ENCODE data around the gene AHCYL2.

Gene AHCYL2

DNA sequence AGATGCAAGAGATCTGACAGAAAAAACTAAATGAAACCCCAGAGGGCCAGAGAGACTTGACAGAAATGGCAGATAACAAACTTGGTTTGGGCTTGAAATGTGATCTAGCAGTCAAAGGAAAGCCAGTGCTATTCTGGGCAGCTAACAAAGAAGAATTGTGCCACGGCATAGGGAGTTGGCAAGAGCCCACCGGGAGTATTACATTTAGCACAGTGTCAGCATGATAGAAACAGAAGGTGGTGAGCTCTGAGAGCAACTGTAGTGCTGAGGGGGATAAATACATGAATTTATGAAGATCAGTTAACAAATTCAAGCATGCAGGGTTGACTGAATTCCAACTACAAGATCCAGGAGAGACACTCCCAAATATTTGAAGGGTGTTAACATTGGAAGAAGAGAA is 91.1 kb downstream of the AHCYL2 start:
- H3K27ac ChIP-seq: no peak overlapping the region
- TF ChIP-seq CTCF (IDR thresholded peaks at IDR 0.05; ENCODE audit: low read depth, low read length): no peak
- no peaks in the 10 kb centered on the region for H3K36me3 ChIP-seq
- no peak overlapping the region for H3K4me3 ChIP-seq (ENCODE audit: low read depth, low read length)
- no peaks in the 10 kb centered on the region for H3K27me3 ChIP-seq (ENCODE audit: insufficient read depth, low read depth, severe bottlenecking)
- no peaks in the 10 kb centered on the region for H3K9me3 ChIP-seq (ENCODE audit: severe bottlenecking)
- no peak for DNase-seq

DNA sequence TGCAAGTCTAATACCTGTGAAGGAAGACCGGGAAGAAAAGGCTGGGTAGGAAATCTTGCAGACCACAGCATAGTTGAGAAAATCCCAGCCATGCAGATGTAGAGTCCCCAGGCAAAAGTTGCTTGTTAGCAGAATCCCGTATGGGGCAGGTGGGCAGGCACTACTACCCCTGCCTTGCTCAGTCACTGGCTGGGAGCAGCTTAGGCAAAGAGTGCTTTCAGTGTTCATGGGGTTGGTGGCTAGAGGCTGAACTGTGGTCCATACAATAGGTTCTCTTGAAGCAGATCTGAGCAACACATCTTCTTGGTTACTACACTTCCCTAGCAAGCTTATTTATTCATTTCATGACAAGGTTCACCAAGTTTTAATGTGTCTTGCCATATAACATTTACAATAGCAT is 92.6 kb downstream of the AHCYL2 start:
- H3K27me3 ChIP-seq (ENCODE audit: insufficient read depth, low read depth, severe bottlenecking): no peaks in the 10 kb centered on the region
- no peak for TF ChIP-seq CTCF (IDR thresholded peaks at IDR 0.05; ENCODE audit: low read depth, low read length)
- no peak overlapping the region for H3K4me3 ChIP-seq (ENCODE audit: low read depth, low read length)
- DNase-seq: no peak
- H3K36me3 ChIP-seq: no peaks in the 10 kb centered on the region
- no peak overlapping the region for H3K27ac ChIP-seq
- H3K9me3 ChIP-seq (ENCODE audit: severe bottlenecking): no peaks in the 10 kb centered on the region

- Histone ChIP-seq H3K9me3 (ENCODE audit: severe bottlenecking) (peaks cover 4% of the 10 kb centered on the region), H3K4me3 (ENCODE audit: low read depth, low read length) (no peak overlapping the region), H3K27ac (no peak overlapping the region), H3K27me3 (ENCODE audit: insufficient read depth, low read depth, severe bottlenecking) (no peaks in the 10 kb centered on the region), H3K36me3 (no peaks in the 10 kb centered on the region)
- TF ChIP-seq CTCF (IDR thresholded peaks at IDR 0.05; ENCODE audit: low read depth, low read length): no peak
- no peak for DNase-seq
Observed at GRCh38 chr7:129327076-129327475, 102.2 kb downstream of the AHCYL2 start.

DNA sequence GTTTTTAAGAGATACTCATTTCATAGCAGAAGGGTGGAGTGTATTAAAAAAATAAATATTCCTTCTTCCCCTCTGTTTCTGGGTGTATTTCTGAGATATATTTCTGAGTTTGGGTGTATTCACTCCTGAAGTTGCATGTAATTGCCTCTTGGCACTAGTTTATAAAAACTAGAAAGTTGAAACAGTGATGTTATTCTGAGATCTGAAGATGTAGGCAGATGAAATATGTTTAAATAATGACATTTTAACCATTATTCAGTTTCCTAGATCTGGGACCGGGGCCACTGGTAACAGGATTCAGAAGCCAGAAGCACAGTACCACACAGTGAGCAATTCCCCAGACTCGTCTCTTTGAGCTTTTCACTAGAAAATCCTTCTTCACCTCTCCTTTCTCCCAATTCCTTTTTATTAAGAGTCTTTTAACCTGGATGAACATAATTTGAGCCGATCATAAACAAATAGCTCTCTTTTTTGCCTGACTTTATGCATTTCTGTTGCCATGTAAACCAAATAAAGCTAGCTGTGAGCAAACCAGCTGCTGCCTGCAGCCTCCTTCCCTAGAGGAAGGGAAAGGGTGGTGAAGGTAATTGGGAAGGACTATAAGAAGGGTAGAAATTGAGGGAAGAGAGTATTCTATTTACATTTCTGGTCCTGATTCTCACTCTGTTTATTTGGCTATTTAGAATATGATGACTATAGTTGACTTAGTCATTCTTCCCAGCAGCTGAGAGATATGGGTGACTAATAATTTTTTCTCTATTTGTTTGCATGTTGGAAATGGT is 107.6 kb downstream of the AHCYL2 start:
- no peaks in the 10 kb centered on the region for H3K36me3 ChIP-seq
- H3K9me3 ChIP-seq (ENCODE audit: severe bottlenecking): no peaks in the 10 kb centered on the region
- no peak overlapping the region for H3K27ac ChIP-seq
- no peak for DNase-seq
- TF ChIP-seq CTCF (IDR thresholded peaks at IDR 0.05; ENCODE audit: low read depth, low read length): no peak
- H3K27me3 ChIP-seq (ENCODE audit: insufficient read depth, low read depth, severe bottlenecking): no peaks in the 10 kb centered on the region
- H3K4me3 ChIP-seq (ENCODE audit: low read depth, low read length): no peak overlapping the region

- Histone ChIP-seq H3K36me3 (no peaks in the 10 kb centered on the region), H3K27ac (no peak overlapping the region), H3K27me3 (ENCODE audit: insufficient read depth, low read depth, severe bottlenecking) (no peaks in the 10 kb centered on the region), H3K4me3 (ENCODE audit: low read depth, low read length) (no peak overlapping the region), H3K9me3 (ENCODE audit: severe bottlenecking) (no peaks in the 10 kb centered on the region)
- TF ChIP-seq CTCF (IDR thresholded peaks at IDR 0.05; ENCODE audit: low read depth, low read length): no peak
- no peak for DNase-seq
Observed at GRCh38 chr7:129334473-129334872, 109.6 kb downstream of the AHCYL2 start.

GRCh38 chr7:129338450-129338849 is 113.6 kb downstream of the AHCYL2 start:
- Histone ChIP-seq H3K27me3 (ENCODE audit: insufficient read depth, low read depth, severe bottlenecking) (no peaks in the 10 kb centered on the region), H3K36me3 (no peaks in the 10 kb centered on the region)

More at GRCh38 chr7:129338450-129338849, 113.6 kb downstream of the AHCYL2 start:
- Histone ChIP-seq H3K9me3 (ENCODE audit: severe bottlenecking) (no peaks in the 10 kb centered on the region), H3K27ac (no peak overlapping the region), H3K4me3 (ENCODE audit: low read depth, low read length) (no peak overlapping the region)
- no peak for TF ChIP-seq CTCF (IDR thresholded peaks at IDR 0.05; ENCODE audit: low read depth, low read length)
- DNase-seq: no peak
